CD14-positive monocyte (primary cell): ENCODE data around the gene TSHZ2. TPM values are rescaled to one million over a fixed set of nuclear protein-coding genes. Genes with fewer than 3 reads are reported as not detected.
A peak's percentile ranks its signal among the peaks of the same experiment; 100 is the strongest.

ENCODE experiments used
- DNase-seq, 3 donors: peaks; one replicate each; pipeline ENCODE4 v3.0.0-alpha.2; 2011 to 2022
- H2AFZ ChIP-seq: 2 replicates; pipeline ENCODE4 v1.6.0; 2012; ENCODE audit warnings: mild to moderate bottlenecking, low read depth, low read length, inconsistent platforms; ENCODE audit not compliant: insufficient read depth, poor library complexity, severe bottlenecking
- H3K27ac ChIP-seq, 2 donors: 1 replicate in 1 of 2; 2 replicates in 1 of 2; pipeline ENCODE4 v1.5.1; 2012 to 2013; ENCODE audit warnings: low read length in 2 of 2, control low read depth in 1 of 2, inconsistent platforms in 1 of 2, low read depth in 1 of 2, mild to moderate bottlenecking in 1 of 2
- H3K27me3 ChIP-seq, 2 donors: one replicate each; pipeline versions ENCODE4 v1.6.0 to v1.6.1; 2011 to 2013; ENCODE audit warnings: low read length in 2 of 2; ENCODE audit not compliant: control insufficient read depth in 2 of 2, insufficient read depth in 2 of 2
- H3K36me3 ChIP-seq, 2 donors: replicated peaks in 1 of 2; 1 replicate in 1 of 2; 2 replicates in 1 of 2; pipeline versions ENCODE4 v1.5.1 to v1.6.1; 2012 to 2013; ENCODE audit warnings: low read length in 2 of 2, control low read depth in 1 of 2, inconsistent platforms in 1 of 2, mild to moderate bottlenecking in 1 of 2; ENCODE audit not compliant: insufficient read depth in 2 of 2, control insufficient read depth in 1 of 2
- H3K4me1 ChIP-seq, 2 donors: 1 replicate in 1 of 2; 2 replicates in 1 of 2; pipeline versions ENCODE4 v1.5.1 to v1.6.1; 2012 to 2013; ENCODE audit warnings: low read length in 2 of 2, control low read depth in 1 of 2, inconsistent platforms in 1 of 2, mild to moderate bottlenecking in 1 of 2, moderate library complexity in 1 of 2; ENCODE audit not compliant: insufficient read depth in 2 of 2, control insufficient read depth in 1 of 2
- H3K4me2 ChIP-seq: replicated peaks from 2 replicates; pipeline ENCODE3; 2012; ENCODE audit warnings: low read length, moderate library complexity, mild to moderate bottlenecking; ENCODE audit not compliant: poor library complexity, severe bottlenecking; ENCODE audit errors: extremely low read depth
- H3K4me3 ChIP-seq, 3 experiments: fragments of 200-600 bp in 1 of 3; sonication (generic) in 1 of 3; replicated peaks in 1 of 3; 1 replicate in 2 of 3; 2 replicates in 1 of 3; pipeline ENCODE4 v1.5.1; 2011 to 2013; ENCODE audit warnings: low read length in 3 of 3, mild to moderate bottlenecking in 3 of 3, control low read depth in 2 of 3, low read depth in 2 of 3, inconsistent platforms in 1 of 3, moderate library complexity in 1 of 3
- H3K79me2 ChIP-seq: 2 replicates; pipeline ENCODE4 v1.6.0; 2012; ENCODE audit warnings: mild to moderate bottlenecking, control low read depth, inconsistent platforms, low read length, moderate library complexity; ENCODE audit not compliant: insufficient read depth
- H3K9ac ChIP-seq: 2 replicates; pipeline ENCODE4 v1.6.0; 2017; ENCODE audit warnings: low read length, mild to moderate bottlenecking; ENCODE audit not compliant: insufficient read depth, poor library complexity, severe bottlenecking
- H3K9me3 ChIP-seq, 2 donors: replicated peaks in 1 of 2; 1 replicate in 1 of 2; 2 replicates in 1 of 2; pipeline versions ENCODE4 v1.5.1 to v1.6.1; 2012 to 2013; ENCODE audit warnings: low read length in 2 of 2, control low read depth in 1 of 2; ENCODE audit not compliant: control insufficient read depth in 1 of 2, insufficient read depth in 1 of 2
- H4K20me1 ChIP-seq: 2 replicates; pipeline ENCODE4 v1.6.0; 2012; ENCODE audit warnings: mild to moderate bottlenecking, low read length, control low read depth, moderate library complexity; ENCODE audit not compliant: insufficient read depth
- H3K27ac Mint-ChIP-seq, 7 donors: one replicate each; pipeline ENCODE4 v1.8.0; 2020; ENCODE audit warnings: mild to moderate bottlenecking in 7 of 7, mixed read lengths in 7 of 7, moderate library complexity in 6 of 7, inconsistent platforms in 2 of 7
- H3K27me3 Mint-ChIP-seq, 3 donors: one replicate each; pipeline ENCODE4 v1.8.0; 2021 to 2022; ENCODE audit warnings: low read depth in 3 of 3, mild to moderate bottlenecking in 3 of 3, mixed read lengths in 3 of 3, moderate library complexity in 3 of 3, inconsistent platforms in 1 of 3
- H3K36me3 Mint-ChIP-seq, 2 donors: one replicate each; pipeline ENCODE4 v1.8.0; 2020; ENCODE audit warnings: mixed read lengths in 2 of 2, inconsistent platforms in 1 of 2, mild to moderate bottlenecking in 1 of 2
- H3K4me1 Mint-ChIP-seq: one replicate; pipeline ENCODE4 v1.8.0; 2020; ENCODE audit warnings: mild to moderate bottlenecking, mixed read lengths
- H3K4me3 Mint-ChIP-seq, 2 donors: one replicate each; pipeline ENCODE4 v1.8.0; 2020; ENCODE audit warnings: mild to moderate bottlenecking in 2 of 2, mixed read lengths in 2 of 2, moderate library complexity in 1 of 2
- H3K9me3 Mint-ChIP-seq, 7 donors: one replicate each; pipeline ENCODE4 v1.8.0; 2020 to 2022; ENCODE audit warnings: mixed read lengths in 7 of 7, mild to moderate bottlenecking in 6 of 7, moderate library complexity in 6 of 7, inconsistent platforms in 2 of 7
- WGBS: methylation state at CpG from one replicate; pipeline ENCODE4 v1.1.5; 2013; ENCODE audit warnings: missing lambda C conversion rate; ENCODE audit not compliant: insufficient coverage; 5-methylcytosine and 5-hydroxymethylcytosine counted together
- intact Hi-C, 2 donors: fragments of 100-400 bp; cut with micrococcal nuclease; formaldehyde crosslinking; loops; one replicate each; pipeline versions ENCODE4 v1.15.0 to v1.15.1; 2023
- polyA plus RNA-seq, 3 donors: library from polyadenylated mRNA; depleted of rRNA in 1 of 3; unstranded in 2 of 3; stranded (reverse) in 1 of 3; fragments of 300-500 nt in 2 of 3; fragments of >200 nt in 1 of 3; fragmentation: Illumina TruSeq in 2 of 3; gene quantifications; 1 replicate in 2 of 3; 2 replicates in 1 of 3; pipeline ENCODE4 v1.2.3, GENCODE V29; 2012 to 2021
- TF ChIP-seq, protein P1 (sequence below): fragments of 200-600 bp; IDR thresholded peaks from one replicate; pipeline ENCODE4 v1.8.0; 2022; ENCODE audit warnings: antibody characterized with exemption, mild to moderate bottlenecking

The TSHZ2 gene
- polyA plus RNA-seq, 3 donors: not detected

DNA sequence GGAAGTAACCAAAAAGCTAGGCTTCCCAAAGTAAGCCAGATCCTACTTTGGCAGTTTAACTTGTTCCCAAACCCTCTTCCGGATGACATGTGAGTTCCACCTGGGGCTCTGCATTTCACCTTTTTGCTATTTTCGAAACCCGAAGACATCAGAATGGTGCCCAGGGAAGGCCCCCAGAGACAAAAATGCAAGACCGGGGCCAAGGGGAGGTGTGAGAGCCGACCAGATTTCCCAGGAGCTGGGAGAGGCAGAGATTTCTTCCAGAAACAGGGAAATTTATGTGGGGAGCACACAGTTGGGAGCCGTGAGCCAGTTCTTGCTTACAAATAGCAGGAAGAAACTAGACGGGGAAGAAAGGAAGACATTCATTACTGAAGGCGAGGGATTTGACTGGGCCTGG is 411.8 kb downstream of the TSHZ2 start:
- H3K36me3 Mint-ChIP-seq: no peaks in the 10 kb centered on the region
- TF ChIP-seq, protein P1, sequence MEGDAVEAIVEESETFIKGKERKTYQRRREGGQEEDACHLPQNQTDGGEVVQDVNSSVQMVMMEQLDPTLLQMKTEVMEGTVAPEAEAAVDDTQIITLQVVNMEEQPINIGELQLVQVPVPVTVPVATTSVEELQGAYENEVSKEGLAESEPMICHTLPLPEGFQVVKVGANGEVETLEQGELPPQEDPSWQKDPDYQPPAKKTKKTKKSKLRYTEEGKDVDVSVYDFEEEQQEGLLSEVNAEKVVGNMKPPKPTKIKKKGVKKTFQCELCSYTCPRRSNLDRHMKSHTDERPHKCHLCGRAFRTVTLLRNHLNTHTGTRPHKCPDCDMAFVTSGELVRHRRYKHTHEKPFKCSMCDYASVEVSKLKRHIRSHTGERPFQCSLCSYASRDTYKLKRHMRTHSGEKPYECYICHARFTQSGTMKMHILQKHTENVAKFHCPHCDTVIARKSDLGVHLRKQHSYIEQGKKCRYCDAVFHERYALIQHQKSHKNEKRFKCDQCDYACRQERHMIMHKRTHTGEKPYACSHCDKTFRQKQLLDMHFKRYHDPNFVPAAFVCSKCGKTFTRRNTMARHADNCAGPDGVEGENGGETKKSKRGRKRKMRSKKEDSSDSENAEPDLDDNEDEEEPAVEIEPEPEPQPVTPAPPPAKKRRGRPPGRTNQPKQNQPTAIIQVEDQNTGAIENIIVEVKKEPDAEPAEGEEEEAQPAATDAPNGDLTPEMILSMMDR: no peak
- peaks cover 0 to 3% (median 0%) of the 10 kb centered on the region in 7 donors for H3K9me3 Mint-ChIP-seq
- peaks cover 6 to 11% (median 8%) of the 10 kb centered on the region in 3 donors for H3K27me3 Mint-ChIP-seq
- Histone ChIP-seq H3K36me3 (no peaks in the 10 kb centered on the region), H3K79me2 (no peaks in the 10 kb centered on the region), H4K20me1 (no peaks in the 10 kb centered on the region), H3K4me3 (no peak overlapping the region), H3K9ac (no peak overlapping the region), H3K4me2 (no peak overlapping the region), H3K27me3 (no peaks in the 10 kb centered on the region), H2AFZ (no peak overlapping the region), H3K9me3 (no peaks in the 10 kb centered on the region), H3K27ac (no peak overlapping the region), H3K4me1 (no peaks in the 10 kb centered on the region)
- H3K4me3 Mint-ChIP-seq: no peak overlapping the region
- 96% methylated on average over 8 of the region's 8 CpGs for WGBS
- DNase-seq: no peak
- peak overlapping the region in 1 of 7 donors; percentile 22 for H3K27ac Mint-ChIP-seq
- intact Hi-C loops: no loop called here
- H3K4me1 Mint-ChIP-seq: no peaks in the 10 kb centered on the region

DNA sequence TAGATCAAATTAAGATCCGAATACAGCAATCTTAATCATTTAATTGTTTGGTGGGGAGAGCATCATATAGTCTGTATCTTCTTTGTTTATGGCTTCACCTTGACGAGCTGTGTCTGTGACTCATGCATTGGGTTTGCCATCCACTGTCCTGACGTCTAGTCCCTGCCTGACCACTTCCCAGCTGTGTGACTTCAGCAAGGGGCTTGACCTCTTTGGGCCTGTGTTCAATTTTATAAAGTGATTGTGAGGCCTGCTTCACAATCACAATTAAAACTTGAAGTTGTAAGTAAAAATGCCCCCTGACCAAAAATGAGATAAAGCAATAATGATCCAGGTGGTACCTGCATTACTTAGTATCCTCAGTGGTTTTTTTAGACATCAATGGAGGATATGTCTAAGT is 412.2 kb downstream of the TSHZ2 start:
- TF ChIP-seq, protein P1: no peak
- intact Hi-C loops: no loop called here
- no CpG with 5 or more reads among the region's 3 CpGs for WGBS

More for the DNA sequence above, 412.2 kb downstream of the TSHZ2 start:
- no peaks in the 10 kb centered on the region for H3K79me2 ChIP-seq
- H3K27me3 Mint-ChIP-seq: peaks cover 6 to 10% (median 6%) of the 10 kb centered on the region in 3 donors
- H3K9me3 Mint-ChIP-seq: peaks cover 0 to 3% (median 0%) of the 10 kb centered on the region in 7 donors
- H3K4me3 ChIP-seq: no peak overlapping the region
- no peak overlapping the region for H3K9ac ChIP-seq
- no peaks in the 10 kb centered on the region for H3K36me3 ChIP-seq
- H3K27me3 ChIP-seq: no peaks in the 10 kb centered on the region
- H3K4me1 ChIP-seq: no peaks in the 10 kb centered on the region
- no peak overlapping the region for H3K4me3 Mint-ChIP-seq
- no peaks in the 10 kb centered on the region for H3K9me3 ChIP-seq
- no peaks in the 10 kb centered on the region for H3K4me1 Mint-ChIP-seq
- H3K27ac Mint-ChIP-seq: no peak overlapping the region
- H3K36me3 Mint-ChIP-seq: no peaks in the 10 kb centered on the region
- H2AFZ ChIP-seq: no peak overlapping the region
- no peak overlapping the region for H3K27ac ChIP-seq
- H4K20me1 ChIP-seq: no peaks in the 10 kb centered on the region
- DNase-seq: no peak
- no peak overlapping the region for H3K4me2 ChIP-seq
